ENCODE data around the gene TPRG1L.

The TPRG1L gene

DNA sequence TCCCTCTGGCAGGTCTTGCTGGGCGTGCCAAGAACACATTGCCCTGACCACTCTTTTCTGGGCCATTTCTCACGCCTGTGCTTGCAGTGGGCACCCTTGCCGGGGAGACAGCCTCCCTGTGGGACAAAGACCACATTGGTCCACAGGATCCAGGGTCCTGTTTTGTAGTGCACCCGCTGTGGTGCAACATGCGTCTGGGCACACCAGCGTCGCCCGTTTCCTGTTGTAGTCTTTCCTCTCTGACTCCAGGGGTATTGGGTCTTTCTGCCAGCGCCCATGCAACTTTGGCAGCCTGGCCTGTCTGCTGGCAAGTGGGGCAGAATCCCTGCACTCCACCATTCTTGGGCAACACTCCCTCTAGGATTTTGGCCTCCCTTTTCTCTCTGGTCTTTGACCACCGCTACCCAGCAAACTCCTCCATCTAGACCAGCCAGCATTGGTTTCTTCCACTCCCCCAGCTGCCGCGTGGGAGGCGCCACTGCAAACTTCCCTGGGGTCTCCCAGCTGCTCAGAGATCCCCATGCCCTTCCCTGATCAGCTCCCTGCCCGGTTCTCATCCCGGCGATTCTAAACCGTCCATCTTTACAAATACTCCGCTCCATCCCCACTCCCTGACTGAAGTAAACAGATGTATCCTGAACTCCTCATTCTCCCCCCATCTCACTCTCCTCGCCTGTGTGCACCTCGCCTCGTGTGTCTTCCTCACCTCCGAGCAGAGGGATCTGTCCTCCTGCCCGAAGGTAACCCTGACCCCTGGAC, 1.2 kb upstream of the TPRG1L start:
- peaks cover 33% of the 10 kb centered on the region for H3K27me3 Mint-ChIP-seq
- H3K4me3 Mint-ChIP-seq, result peak overlapping the region; percentile 81
- DNase-seq, result peak; percentile 37
- peaks cover 31% of the 10 kb centered on the region for H3K4me1 Mint-ChIP-seq
- H3K9me3 Mint-ChIP-seq, result no peaks in the 10 kb centered on the region
- H3K36me3 Mint-ChIP-seq, result peaks cover 2% of the 10 kb centered on the region
- CTCF ChIA-PET, result interaction anchor here (0.8 to 3.7 kb wide), 4 partner anchors 9 to 170 kb away, joined by 3 to 12 read pairs (median 6); no protein-coding TSS in a partner anchor
- H3K27ac Mint-ChIP-seq, result peak overlapping the region; percentile 89

DNA sequence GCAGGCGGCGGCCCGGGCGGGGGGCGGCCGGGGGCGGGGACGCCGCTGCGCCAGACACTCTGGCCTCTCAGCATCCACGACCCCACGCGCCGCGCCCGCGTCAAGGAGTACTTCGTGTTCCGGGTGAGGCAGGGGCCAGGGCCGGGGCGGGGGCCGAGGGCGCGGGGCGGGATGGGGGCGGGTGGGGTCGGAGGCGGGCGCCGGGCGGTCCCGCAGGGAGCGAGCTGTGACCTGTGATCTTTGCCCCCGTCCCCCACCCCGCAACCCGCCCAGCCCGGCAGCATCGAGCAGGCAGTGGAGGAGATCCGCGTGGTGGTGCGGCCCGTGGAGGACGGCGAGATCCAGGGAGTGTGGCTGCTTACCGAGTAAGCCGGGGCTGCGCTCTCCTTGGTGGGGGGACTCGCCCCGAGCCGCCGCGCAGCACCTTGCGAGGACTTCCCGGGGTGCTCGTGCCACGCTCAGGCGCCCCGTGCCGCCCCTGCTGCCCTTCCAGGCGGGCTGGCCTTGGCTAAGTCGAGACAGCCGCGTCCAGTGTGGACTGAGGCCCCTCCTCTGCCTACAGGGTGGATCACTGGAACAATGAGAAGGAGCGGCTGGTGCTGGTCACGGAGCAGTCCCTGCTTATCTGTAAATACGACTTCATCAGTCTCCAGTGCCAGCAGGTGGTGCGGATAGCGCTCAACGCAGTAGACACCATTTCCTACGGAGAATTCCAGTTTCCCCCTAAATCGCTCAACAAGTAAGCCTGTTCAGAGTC, 514 bp downstream of the TPRG1L start:
- Mint-ChIP-seq H3K4me1 (peaks cover 35% of the 10 kb centered on the region), H3K9me3 (no peaks in the 10 kb centered on the region), H3K27me3 (peaks cover 26% of the 10 kb centered on the region), H3K36me3 (peaks cover 7% of the 10 kb centered on the region), H3K27ac (peak overlapping the region; percentile 89), H3K4me3 (peak overlapping the region; percentile 81)
- DNase-seq, result no peak
- CTCF ChIA-PET, result no interaction called here

GRCh38 chr1:3626025-3626424, 1.2 kb downstream of the TPRG1L start:
- no peak for DNase-seq
- CTCF ChIA-PET, result no interaction called here
- peaks cover 36% of the 10 kb centered on the region for H3K4me1 Mint-ChIP-seq
- peaks cover 7% of the 10 kb centered on the region for H3K36me3 Mint-ChIP-seq
- peak overlapping the region; percentile 52 for H3K27ac Mint-ChIP-seq
- peaks cover 26% of the 10 kb centered on the region for H3K27me3 Mint-ChIP-seq
- H3K9me3 Mint-ChIP-seq, result no peaks in the 10 kb centered on the region
- H3K4me3 Mint-ChIP-seq, result peak overlapping the region; percentile 81

DNA sequence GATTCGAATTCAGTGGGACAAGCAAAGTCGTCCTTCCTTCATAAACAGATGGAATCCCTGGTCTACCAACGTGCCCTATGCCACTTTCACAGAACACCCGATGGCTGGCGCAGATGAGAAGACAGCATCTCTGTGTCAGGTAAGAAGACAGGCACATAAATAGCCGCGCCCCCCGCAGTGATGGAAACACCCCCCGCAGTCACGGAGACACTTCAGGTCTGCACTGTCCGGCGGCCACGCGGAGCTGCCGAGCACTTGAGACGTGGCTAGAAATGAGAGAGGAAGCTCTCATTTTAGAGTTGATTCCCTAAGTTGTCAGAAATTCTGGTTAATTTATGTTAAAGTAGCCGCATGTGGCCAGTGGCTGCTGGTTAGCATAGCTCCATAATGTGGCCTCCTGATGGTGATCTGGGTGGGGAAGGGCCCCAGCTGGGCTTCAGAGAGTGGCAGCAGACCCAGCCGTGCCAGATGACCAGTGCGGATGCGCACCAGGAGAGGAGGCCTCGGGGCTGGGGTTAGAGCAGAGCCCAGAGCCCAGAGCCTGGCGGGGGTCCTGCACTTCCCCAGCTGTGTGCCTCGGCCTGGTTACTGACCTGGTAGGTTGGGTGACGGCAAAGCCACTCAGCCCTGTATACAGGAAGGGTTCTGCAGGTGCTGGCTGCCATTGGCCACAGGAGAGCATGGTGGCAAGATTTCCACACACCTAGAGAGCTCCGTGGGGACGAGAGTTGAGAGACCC, 2.9 kb downstream of the TPRG1L start:
- H3K27ac Mint-ChIP-seq, result no peak overlapping the region
- no peak overlapping the region for H3K4me3 Mint-ChIP-seq
- CTCF ChIA-PET, result interaction anchor here (1.6 kb wide), 1 partner anchor 8 kb away, joined by 7 read pairs; no protein-coding TSS in a partner anchor
- peaks cover 7% of the 10 kb centered on the region for H3K36me3 Mint-ChIP-seq
- H3K4me1 Mint-ChIP-seq, result peaks cover 33% of the 10 kb centered on the region
- peaks cover 22% of the 10 kb centered on the region for H3K27me3 Mint-ChIP-seq
- H3K9me3 Mint-ChIP-seq, result no peaks in the 10 kb centered on the region
- DNase-seq, result no peak

- H3K4me3 Mint-ChIP-seq, result no peak overlapping the region
- DNase-seq, result no peak
- no peak overlapping the region for H3K27ac Mint-ChIP-seq
- peaks cover 25% of the 10 kb centered on the region for H3K4me1 Mint-ChIP-seq
- H3K9me3 Mint-ChIP-seq, result no peaks in the 10 kb centered on the region
- H3K27me3 Mint-ChIP-seq, result peaks cover 14% of the 10 kb centered on the region
- H3K36me3 Mint-ChIP-seq, result peaks cover 12% of the 10 kb centered on the region
- CTCF ChIA-PET, result interaction anchor here (0.9 to 1.6 kb wide), 3 partner anchors 9 to 11 kb away, joined by 3 to 7 read pairs (median 3); no protein-coding TSS in a partner anchor
These were observed 3.6 kb downstream of the TPRG1L start for GRCh38 chr1:3628445-3628844.

DNA sequence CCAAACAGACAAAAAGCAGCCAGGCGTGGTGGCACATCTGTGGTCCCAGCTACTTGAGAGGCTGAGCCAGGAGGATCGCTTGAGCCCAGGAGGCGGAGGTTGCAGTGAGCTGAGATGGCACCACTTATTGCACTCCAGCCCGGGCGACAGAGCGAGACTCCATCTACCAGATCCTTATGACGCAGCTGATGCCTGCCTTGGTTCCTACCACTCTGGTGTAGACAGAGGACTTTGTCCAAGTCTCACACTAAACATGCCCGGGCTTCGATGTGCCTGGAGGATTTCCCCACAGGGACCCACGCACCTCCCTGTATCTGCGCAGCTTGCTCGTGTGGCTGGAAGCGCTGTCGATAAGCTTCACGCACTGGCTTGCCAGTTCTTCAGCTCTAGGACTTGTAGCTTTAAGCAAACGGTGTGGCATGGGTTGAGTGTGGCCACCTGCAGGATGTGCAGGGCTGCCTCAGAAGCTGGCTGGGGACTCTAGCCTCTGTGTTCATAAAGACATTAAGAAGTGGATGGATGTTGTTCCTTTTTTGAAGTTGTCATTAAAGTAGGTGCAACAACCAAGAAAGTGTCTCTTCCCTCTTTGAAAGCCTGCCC, 4.8 kb downstream of the TPRG1L start:
- H3K4me1 Mint-ChIP-seq, result peaks cover 13% of the 10 kb centered on the region
- no peak overlapping the region for H3K27ac Mint-ChIP-seq
- CTCF ChIA-PET, result interaction anchor here (0.7 to 1.8 kb wide), 5 partner anchors 9 to 176 kb away, joined by 3 to 7 read pairs (median 3); no protein-coding TSS in a partner anchor
- DNase-seq, result no peak
- H3K4me3 Mint-ChIP-seq, result no peak overlapping the region
- H3K9me3 Mint-ChIP-seq, result no peaks in the 10 kb centered on the region
- H3K27me3 Mint-ChIP-seq, result peaks cover 2% of the 10 kb centered on the region
- H3K36me3 Mint-ChIP-seq, result peaks cover 18% of the 10 kb centered on the region

- no peak for DNase-seq
- CTCF ChIA-PET, result interaction anchor here (0.6 to 1.8 kb wide), 6 partner anchors 10 to 177 kb away, joined by 3 to 7 read pairs (median 3); no protein-coding TSS in a partner anchor
- Mint-ChIP-seq H3K4me1 (peaks cover 12% of the 10 kb centered on the region), H3K36me3 (peaks cover 19% of the 10 kb centered on the region), H3K4me3 (no peak overlapping the region), H3K27me3 (no peaks in the 10 kb centered on the region), H3K9me3 (no peaks in the 10 kb centered on the region), H3K27ac (peak overlapping the region; percentile 68)
These were observed 5.4 kb downstream of the TPRG1L start for GRCh38 chr1:3630161-3630611.

DNA sequence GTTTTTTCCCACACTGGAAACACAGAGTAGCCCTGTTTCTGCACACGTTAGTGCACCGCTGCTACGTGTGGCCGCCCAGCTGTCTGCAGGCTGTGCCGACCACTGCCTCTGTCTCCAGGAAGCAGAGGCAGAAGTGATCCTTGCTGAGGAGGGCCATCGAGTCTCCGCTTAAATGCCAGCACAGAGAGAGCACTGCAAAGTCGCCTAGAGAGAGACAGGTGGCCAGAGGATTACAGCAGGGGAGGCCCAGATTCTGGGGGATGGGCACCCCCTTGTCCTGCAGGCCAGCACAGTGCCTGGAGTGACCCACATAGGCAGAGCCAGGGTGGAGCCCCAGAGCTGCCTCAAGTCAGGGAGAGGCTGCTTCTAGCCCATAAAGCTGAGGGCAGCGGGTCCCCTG, 6.1 kb downstream of the TPRG1L start:
- Mint-ChIP-seq H3K27ac (peak overlapping the region; percentile 19), H3K27me3 (no peaks in the 10 kb centered on the region), H3K4me1 (peaks cover 8% of the 10 kb centered on the region), H3K9me3 (no peaks in the 10 kb centered on the region), H3K36me3 (peaks cover 20% of the 10 kb centered on the region), H3K4me3 (no peak overlapping the region)
- no peak for DNase-seq
- CTCF ChIA-PET, result interaction anchor here (0.6 to 1.8 kb wide), 3 partner anchors 11 to 87 kb away, joined by 3 to 7 read pairs (median 4); no protein-coding TSS in a partner anchor

DNA sequence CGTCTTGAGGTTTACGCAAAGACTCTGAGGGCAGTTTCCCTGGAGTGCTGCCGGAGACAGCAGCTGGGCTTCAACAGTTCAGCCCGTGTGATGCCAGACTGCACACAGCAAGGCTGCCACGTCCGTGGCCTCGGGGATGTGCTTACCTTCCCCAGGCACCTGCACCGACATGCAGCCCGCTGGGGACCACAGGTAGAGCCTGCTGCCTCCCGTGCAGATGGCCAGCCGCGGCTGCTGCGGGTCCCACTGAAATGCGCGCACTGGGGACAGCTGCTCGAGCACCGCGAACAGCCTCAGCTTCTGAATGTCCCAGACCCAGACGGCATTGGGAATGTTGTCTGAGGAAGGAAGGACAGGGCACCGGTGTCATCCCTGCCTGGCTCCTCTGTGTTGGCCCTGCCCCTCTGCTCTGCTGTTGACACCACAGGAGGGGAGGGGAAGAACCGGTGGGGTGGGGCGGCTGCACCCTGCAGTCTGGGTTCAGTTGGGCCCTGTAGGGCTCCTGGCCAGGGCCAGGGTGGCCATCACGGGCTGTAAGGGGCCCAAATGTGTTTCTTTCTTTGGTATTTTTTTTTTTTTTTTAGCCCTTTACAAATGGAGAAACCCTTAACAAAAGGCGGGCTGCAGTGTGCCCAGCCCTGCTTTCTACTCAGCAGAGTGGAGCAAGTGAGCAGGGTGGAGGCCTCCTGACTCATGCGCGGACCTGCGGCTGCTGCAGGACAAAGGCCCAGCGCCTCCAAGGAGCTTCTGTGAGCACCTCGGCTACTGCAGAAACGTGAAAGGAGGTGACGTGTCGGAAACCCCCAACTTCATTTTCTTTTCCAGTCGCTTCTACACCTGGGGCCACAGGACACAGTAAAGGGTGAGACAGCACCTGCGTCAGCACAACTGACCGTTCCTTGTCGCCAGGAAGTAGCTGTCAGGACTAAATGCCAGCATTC, 6.8 kb downstream of the TPRG1L start:
- peaks cover 4% of the 10 kb centered on the region for H3K4me1 Mint-ChIP-seq
- H3K9me3 Mint-ChIP-seq, result no peaks in the 10 kb centered on the region
- no peak for DNase-seq
- H3K27me3 Mint-ChIP-seq, result no peaks in the 10 kb centered on the region
- CTCF ChIA-PET, result interaction anchor here (1.7 to 1.8 kb wide), 2 partner anchors 11 to 13 kb away, joined by 4 to 7 read pairs; no protein-coding TSS in a partner anchor
- H3K36me3 Mint-ChIP-seq, result peaks cover 18% of the 10 kb centered on the region
- H3K4me3 Mint-ChIP-seq, result no peak overlapping the region
- no peak overlapping the region for H3K27ac Mint-ChIP-seq

DNA sequence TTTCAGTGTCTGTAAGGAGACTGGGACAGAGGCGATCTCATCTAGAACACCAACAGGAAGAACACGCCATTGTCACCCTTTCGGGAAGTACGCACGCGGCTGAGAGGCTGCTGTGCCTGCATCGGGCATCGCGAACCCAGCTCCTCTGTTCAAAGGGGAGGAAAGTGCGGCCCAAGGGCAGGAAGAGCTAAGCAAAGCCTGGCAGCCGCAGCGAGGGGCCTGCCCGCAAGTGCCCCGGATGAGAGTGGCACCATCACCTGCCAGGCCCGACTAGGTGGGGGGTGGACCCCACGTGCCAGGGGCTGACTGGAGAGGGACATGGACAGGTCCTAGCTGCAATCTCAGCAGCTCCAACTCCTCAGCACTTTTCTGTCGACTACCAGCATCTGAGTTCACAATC, 7.5 kb downstream of the TPRG1L start:
- Mint-ChIP-seq H3K36me3 (peaks cover 18% of the 10 kb centered on the region), H3K27ac (no peak overlapping the region)
- CTCF ChIA-PET, result no interaction called here

GRCh38 chr1:3632716-3633343, 8.0 kb downstream of the TPRG1L start:
- Mint-ChIP-seq H3K27ac (no peak overlapping the region), H3K27me3 (no peaks in the 10 kb centered on the region), H3K4me1 (peaks cover 4% of the 10 kb centered on the region), H3K9me3 (no peaks in the 10 kb centered on the region), H3K36me3 (peaks cover 18% of the 10 kb centered on the region), H3K4me3 (no peak overlapping the region)
- DNase-seq, result no peak
- CTCF ChIA-PET, result no interaction called here

More for the DNA sequence above, 7.5 kb downstream of the TPRG1L start:
- H3K4me1 Mint-ChIP-seq, result peaks cover 4% of the 10 kb centered on the region
- no peak overlapping the region for H3K4me3 Mint-ChIP-seq
- H3K27me3 Mint-ChIP-seq, result no peaks in the 10 kb centered on the region
- no peaks in the 10 kb centered on the region for H3K9me3 Mint-ChIP-seq
- DNase-seq, result no peak

DNA sequence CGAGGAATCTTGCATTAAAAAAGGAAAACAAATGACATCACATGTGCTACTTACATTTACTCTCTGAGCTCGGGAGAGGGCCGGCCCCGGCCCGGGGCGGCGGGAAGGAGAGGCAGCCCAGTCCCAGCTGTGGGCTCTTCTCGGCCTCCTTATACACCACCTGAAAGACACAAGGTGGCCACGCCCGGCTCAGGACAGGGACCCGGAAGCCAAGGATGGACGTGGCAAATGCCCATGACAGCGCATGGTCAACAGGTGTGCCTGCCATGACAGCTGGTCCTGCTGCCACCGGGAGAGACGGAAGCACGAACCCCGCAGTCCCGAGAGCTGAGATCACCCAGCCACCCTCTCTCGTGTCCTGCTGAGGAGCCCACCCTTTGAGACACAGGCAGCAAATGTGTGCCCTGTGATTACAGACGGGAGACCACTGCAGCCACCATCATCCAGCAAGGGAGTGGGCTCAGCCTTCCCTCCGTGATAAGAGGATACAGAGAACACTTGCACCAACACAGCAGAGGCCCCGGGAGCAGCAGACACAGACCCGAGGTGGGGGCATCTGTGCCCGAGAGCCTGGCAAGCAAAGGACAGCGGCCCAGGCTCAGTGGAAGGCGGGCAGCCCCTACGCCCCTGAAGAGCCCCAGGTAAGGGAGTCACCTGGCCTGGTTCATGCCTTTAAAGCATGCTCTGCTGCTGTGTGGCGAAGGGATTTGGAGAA, 8.7 kb downstream of the TPRG1L start:
- Mint-ChIP-seq H3K27ac (no peak overlapping the region), H3K4me3 (no peak overlapping the region), H3K4me1 (peaks cover 4% of the 10 kb centered on the region), H3K9me3 (no peaks in the 10 kb centered on the region), H3K36me3 (peaks cover 21% of the 10 kb centered on the region), H3K27me3 (no peaks in the 10 kb centered on the region)
- no peak for DNase-seq
- CTCF ChIA-PET, result no interaction called here

All from activated naive CD4-positive, alpha-beta T cell treated with anti-CD3 and anti-CD28 coated beads, Interleukin-2, amount 10 ng/mL, durations not matched to agents 7 days and 5 days (primary cell).